ENCODE measurements around the gene CAPN10. TPM values are rescaled to one million over a fixed set of nuclear protein-coding genes. Genes with fewer than 3 reads are reported as not detected.
A peak's percentile ranks its signal among the peaks of the same experiment; 100 is the strongest.

The CAPN10 gene
- total RNA-seq, 1 donor from 2014 or later: 51.8 TPM

DNA sequence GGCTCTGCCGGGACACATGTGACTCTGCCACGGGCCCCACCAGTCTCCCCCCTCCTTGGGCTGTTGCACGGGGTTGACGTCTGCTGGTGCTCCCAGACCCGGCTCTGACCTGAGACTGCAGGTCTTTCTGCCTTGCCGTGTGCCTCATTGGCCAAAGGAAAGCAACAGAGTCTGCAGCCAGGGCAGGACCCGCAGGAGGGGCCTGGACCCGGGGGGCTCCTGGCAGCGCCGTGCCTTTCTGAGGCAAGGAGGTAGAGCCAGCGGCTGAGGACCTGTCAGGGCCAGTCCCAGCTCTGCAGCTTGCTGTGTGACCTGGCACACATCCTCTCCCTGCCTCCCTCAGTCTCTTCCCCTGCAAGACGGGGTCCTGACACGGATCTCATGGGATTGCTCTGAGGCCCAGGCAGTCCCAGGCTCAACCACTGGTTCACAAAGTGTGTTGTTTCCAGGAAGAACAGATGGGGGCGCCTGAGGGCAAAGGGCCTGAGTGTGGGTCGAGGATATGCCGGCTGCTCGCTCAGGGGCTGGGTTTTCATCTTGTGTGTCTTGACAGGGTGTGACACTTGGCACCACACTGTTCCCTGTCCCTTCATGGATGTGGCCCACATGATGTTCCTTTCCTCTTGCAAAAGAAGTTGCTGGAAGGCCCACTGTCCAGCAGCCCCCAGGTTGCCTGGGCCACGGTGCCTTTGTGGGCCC lies 9.0 kb downstream of the CAPN10 start:
- DNase-seq (ENCODE audit: missing footprints) (peak; percentile 73), ATAC-seq (peak; percentile 6)
- intact Hi-C loops (cut with DNase I): loop anchor here (5.0 to 10.0 kb wide), 3 partner anchors 38 to 361 kb away; partner anchors contain the start of gene ANKMY1

DNA sequence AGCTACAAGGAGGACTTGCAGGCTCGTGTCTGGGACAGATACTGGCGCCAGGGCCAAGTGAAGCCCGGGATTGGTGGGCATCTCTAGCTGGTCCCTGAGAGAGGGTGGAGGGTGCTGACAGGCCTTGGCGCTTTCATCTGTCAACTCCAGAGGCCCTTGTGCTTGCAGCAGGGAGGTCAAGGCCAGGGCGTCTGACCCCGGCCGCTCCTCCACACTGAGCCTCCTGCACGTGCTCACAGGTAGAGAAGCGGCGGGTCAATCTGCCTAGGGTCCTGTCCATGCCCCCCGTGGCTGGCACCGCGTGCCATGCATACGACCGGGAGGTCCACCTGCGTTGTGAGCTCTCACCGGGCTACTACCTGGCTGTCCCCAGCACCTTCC lies 9.5 kb downstream of the CAPN10 start:
- DNase-seq (ENCODE audit: missing footprints) (peak; percentile 68), ATAC-seq (peak; percentile 27)
- intact Hi-C loops (cut with DNase I): loop anchor here (5.0 to 10.0 kb wide), 3 partner anchors 39 to 361 kb away; partner anchors contain the start of gene ANKMY1

DNA sequence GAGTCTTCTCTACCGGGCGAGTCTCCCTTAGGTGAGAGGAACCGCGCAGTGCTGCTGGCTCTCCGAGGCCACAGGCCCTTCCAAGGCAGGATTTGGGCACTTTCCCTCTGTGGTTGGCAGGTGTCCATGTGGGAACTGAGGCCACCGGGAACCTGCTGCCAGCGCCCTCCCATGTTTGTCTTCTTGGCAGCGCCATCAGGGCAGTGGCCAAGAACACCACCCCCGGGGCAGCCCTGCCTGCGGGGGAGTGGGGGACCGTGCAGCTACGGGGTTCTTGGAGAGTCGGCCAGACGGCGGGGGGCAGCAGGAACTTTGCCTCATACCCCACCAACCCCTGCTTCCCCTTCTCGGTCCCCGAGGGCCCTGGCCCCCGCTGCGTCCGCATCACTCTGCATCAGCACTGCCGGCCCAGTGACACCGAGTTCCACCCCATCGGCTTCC lies 10.0 kb downstream of the CAPN10 start:
- DNase-seq (ENCODE audit: missing footprints): peak; percentile 76
- intact Hi-C loops (cut with DNase I): loop anchor here (5.0 to 10.0 kb wide), 3 partner anchors 39 to 362 kb away; partner anchors contain the start of gene ANKMY1
- ATAC-seq: peak; percentile 52

GRCh38 chr2:240597054-240597418 lies 10.5 kb downstream of the CAPN10 start:
- intact Hi-C loops (cut with DNase I): loop anchor here (5.0 to 10.0 kb wide), 3 partner anchors 40 to 362 kb away; partner anchors contain the start of gene ANKMY1
- ATAC-seq (no peak), DNase-seq (ENCODE audit: missing footprints) (peak; percentile 43)

DNA sequence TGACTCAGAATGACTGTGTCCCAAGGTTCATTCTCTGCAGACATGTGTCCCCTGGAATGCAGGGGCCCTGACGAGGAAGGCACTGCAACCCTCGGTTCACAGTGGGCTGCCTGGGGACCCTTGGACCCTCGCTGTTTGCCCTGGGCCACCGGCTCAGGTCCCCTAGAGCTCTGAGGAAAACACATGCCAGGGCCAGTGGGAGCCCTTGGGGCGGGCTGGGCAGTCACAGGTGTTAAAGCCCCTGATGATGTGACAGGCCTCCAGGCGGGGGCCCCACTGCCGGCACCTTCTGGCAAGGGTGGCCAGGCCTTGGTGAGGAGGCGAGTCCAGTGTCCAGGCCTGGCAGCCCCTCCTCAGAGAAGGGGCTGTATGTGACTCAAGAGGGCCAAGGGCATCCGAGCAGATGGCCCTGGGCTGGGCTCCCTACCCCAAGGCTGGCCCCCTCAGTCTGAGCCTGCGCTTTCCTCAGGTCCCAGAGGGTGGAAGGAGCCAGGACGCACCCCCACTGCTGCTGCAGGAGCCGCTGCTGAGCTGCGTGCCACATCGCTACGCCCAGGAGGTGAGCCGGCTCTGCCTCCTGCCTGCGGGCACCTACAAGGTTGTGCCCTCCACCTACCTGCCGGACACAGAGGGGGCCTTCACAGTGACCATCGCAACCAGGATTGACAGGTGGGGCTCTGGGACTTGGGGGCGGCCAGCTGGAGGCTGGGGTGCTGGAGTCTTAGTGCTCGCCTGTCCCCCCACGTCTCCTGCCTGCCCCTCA lies 11.1 kb downstream of the CAPN10 start:
- intact Hi-C loops (cut with DNase I): loop anchor here (5.0 to 10.0 kb wide), 3 partner anchors 40 to 363 kb away; partner anchors contain the start of gene ANKMY1
- DNase-seq (ENCODE audit: missing footprints) (peak; percentile 61), ATAC-seq (no peak)

DNA sequence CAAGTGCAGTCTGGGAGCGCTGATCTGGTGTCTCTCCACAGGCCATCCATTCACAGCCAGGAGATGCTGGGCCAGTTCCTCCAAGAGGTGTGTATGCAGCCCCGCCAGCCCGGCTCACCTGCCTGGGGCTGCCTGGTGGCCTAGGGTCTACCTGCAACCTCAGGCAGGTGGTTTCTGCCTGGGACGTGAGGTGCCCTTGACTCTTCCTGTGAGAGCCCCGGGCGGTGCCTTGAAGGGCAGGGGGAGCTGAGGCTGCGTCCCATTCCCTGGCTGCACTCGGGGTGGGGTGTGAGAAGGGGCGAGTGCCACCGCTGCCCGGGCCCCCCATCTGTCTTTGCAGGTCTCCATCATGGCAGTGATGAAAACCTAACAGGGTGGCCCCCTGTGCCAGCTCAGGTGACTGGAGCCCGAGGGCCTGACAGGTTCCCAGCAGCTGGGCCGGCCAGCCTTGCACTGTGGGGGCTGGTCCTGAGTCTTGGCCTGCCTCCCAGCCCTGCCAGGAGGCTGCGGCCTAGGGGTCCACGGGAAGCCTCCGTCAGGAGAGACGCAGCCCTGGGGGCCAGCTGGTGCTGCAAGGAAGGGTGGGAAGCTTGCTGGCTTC lies 11.9 kb downstream of the CAPN10 start:
- ATAC-seq (no peak), DNase-seq (ENCODE audit: missing footprints) (peak; percentile 59)
- intact Hi-C loops (cut with DNase I): loop anchor here (5.0 to 10.0 kb wide), 3 partner anchors 41 to 364 kb away; partner anchors contain the start of gene ANKMY1

GRCh38 chr2:240599141-240599583 lies 12.6 kb downstream of the CAPN10 start:
- DNase-seq (ENCODE audit: missing footprints) (no peak), ATAC-seq (no peak)

DNA sequence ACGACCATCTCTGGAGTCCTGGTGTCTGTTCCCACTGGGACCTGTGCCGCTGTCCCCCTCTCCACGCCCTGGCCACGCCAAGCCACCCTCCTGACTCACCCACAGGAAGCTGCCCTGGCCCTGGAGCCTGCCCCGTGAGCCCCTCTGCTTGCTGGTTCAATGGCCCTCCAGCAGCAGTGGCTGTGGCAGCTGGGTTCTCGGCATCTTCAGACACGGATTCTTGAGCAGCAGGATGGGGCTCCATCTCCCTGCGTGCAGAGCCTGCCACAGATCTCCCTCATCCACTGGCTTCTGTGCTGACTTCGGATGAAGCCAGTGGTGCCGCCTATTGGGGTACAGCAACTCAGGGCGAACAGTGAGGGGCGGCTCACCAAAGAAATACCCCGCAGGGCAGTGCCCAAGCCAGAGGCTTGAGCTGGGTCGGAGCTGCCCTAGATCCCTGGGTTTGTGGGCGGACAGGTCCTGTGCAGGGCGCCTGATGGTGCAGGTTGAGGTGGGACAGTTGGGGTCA lies 14.0 kb downstream of the CAPN10 start:
- intact Hi-C loops (cut with DNase I): no loop called here
- no peak for ATAC-seq
- peak; percentile 64 for DNase-seq (ENCODE audit: missing footprints)

More at GRCh38 chr2:240599141-240599583, 12.6 kb downstream of the CAPN10 start:
- intact Hi-C loops (cut with DNase I): loop anchor here (5.0 to 10.0 kb wide), 3 partner anchors 42 to 364 kb away; partner anchors contain the start of gene ANKMY1

GRCh38 chr2:240601061-240601830 lies 14.7 kb downstream of the CAPN10 start:
- DNase-seq (ENCODE audit: missing footprints) (peak; percentile 20), ATAC-seq (no peak)
- intact Hi-C loops (cut with DNase I): no loop called here

GRCh38 chr2:240601831-240602160 lies 15.3 kb downstream of the CAPN10 start:
- intact Hi-C loops (cut with DNase I): no loop called here
- peak; percentile 45 for DNase-seq (ENCODE audit: missing footprints)
- no peak for ATAC-seq

DNA sequence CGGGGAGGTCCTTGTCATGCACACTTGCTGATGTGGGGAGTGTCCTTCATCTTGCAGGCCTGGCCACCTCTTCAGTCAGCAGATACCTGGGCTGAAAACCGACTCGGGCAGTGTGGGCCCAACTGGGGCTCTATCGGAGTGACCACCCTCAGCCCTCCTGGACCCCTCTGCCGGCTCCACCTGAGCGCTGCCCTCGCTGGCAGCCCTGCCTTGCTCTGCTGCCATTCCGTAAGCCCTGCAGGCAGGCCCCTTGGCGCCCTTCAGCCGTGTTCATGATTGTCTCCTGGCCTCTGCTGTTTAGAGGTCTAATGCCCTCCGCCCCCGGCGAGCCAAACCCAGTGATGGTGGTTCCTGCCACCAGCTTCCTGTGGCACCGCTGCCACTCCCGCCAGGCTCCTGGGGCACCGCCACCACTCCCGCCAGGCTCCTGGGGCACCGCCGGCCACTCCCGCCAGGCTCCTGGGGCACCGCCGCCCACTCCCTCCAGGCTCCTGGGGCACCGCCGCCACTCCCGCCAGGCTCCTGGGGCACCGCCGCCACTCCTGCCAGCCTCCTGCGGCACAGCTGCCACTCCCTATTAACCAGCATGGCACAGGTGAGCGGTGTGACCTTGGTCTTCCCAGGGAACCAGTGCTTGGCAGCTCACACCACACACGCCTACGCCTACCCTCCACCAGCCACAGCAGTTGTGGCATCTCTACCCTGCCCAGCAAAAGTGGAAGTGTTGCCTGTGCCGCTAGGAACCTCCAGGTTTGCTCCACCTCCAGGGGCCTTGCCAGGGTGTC lies 15.9 kb downstream of the CAPN10 start:
- ATAC-seq (no peak), DNase-seq (ENCODE audit: missing footprints) (peak; percentile 28)
- intact Hi-C loops (cut with DNase I): no loop called here

DNA sequence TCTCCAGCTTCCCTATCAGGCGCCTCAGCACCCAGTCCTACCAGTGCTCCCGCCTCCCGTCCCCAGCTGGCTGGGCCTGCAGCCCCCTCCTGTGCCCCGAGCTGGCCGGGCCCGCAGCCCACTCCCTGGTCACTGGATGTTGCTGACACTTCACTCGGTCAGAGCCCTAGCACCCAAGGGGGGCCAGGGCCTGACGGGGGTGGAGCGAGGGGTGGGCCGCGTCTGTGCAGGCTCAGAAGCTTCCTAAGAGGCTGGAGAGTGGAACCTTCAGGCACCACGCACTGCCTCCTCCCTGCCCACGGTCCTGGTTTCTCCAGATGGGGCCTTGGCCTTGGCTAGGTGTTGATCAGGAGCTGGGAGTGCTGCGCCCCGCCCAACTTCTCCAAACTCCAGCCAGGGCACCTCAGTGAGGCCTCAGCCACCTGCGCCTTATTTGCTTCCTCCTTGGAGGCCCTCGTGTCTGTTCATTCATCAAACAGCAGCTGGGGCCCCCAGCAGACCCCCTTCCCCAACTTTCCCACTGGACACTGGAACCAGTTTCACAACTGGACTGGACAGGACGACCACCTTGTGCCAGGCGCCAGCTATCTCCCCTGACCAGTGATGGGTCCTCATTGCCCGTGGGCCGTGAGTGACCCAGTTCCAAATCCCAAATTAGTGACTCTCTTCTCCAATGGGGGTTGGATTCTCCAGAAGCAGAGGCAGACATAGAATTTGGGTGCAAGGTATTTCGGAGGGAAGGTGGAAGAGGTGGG lies 16.7 kb downstream of the CAPN10 start:
- ATAC-seq (no peak), DNase-seq (ENCODE audit: missing footprints) (peak; percentile 60)
- intact Hi-C loops (cut with DNase I): no loop called here

GRCh38 chr2:240603846-240604245 lies 17.3 kb downstream of the CAPN10 start:
- DNase-seq (ENCODE audit: missing footprints) (no peak), ATAC-seq (no peak)
- intact Hi-C loops (cut with DNase I): loop anchor here (1.0 kb wide), 1 partner anchor 32 kb away; no protein-coding TSS in a partner anchor

DNA sequence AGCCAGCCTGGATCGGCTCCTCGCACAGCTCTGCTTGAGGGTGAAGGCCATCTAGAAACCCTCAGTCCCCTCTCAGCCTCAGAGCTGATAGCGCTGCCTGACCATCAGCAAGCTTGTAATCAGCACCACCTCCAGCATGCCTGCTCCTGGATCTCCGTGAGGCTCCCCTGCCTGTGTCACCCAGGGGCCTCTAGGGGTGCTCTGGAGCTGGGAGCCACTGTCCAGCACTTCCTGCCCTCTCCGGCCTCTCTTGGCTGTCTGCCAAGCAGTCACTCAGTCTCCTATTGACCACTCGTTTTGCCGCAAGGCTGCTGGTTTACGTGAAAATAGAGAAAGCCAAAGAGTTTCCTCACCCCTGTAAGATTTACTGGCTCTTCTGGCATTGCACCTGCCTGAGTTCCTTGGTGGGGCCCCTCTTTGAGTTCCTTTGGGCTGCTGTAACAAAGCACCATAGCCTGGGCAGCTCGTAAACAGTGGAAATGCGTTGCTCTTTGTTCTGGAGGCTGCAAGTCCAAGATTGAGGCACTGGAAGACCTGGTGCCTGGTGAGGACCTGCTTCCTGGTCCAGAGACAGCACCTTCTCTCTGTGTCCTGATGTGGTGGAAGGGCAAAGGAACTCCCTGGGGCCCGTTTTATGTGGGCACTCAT lies 17.9 kb downstream of the CAPN10 start:
- DNase-seq (ENCODE audit: missing footprints) (peak; percentile 89), ATAC-seq (peak; percentile 56)
- intact Hi-C loops (cut with DNase I): loop anchor here (1.0 kb wide), 1 partner anchor 32 kb away; no protein-coding TSS in a partner anchor

GRCh38 chr2:240604939-240605716 lies 18.6 kb downstream of the CAPN10 start:
- ATAC-seq: no peak
- intact Hi-C loops (cut with DNase I): loop anchor here (1.0 kb wide), 1 partner anchor 33 kb away; no protein-coding TSS in a partner anchor
- DNase-seq (ENCODE audit: missing footprints): no peak

Measured in Right ventricle myocardium inferior (tissue), 1 donor.